Upper lobe of left lung (tissue), 6 donors: ENCODE results near the gene SNRPA. TPM values are rescaled to one million over a fixed set of nuclear protein-coding genes. Genes with fewer than 3 reads are reported as not detected.

Experiments
- ATAC-seq, 2 donors: fragments of 200-7000 bp; cut with Tn5 transposase; one replicate each; pipeline ENCODE4 v1.9.1; 2022; ENCODE audit warnings: mild to moderate bottlenecking in 2 of 2, moderate library complexity in 2 of 2; ENCODE audit not compliant: low FRiP score in 2 of 2
- DNase-seq, 2 donors: peaks; one replicate each; pipeline ENCODE4 v3.0.0-alpha.2; 2019 to 2020
- H3K27ac ChIP-seq, 4 donors: fragments of 200-600 bp; sonication (generic); one replicate each; pipeline ENCODE4 v1.5.1; 2016 to 2019
- H3K27me3 ChIP-seq, 4 donors: fragments of 200-600 bp; sonication (generic); one replicate each; pipeline ENCODE4 v1.5.1; 2017 to 2019
- H3K36me3 ChIP-seq, 4 donors: fragments of 200-600 bp; sonication (generic); one replicate each; pipeline ENCODE4 v1.5.1; 2016 to 2019
- H3K4me1 ChIP-seq, 4 donors: fragments of 200-600 bp; sonication (generic); one replicate each; pipeline ENCODE4 v1.5.1; 2018 to 2019
- H3K4me3 ChIP-seq, 4 donors: fragments of 200-600 bp; sonication (generic); one replicate each; pipeline ENCODE4 v1.5.1; 2017 to 2019; ENCODE audit warnings: mild to moderate bottlenecking in 2 of 4, moderate library complexity in 1 of 4
- H3K9me3 ChIP-seq, 4 donors: fragments of 200-600 bp; sonication (generic); one replicate each; pipeline ENCODE4 v1.5.1; 2018 to 2019
- EP300 ChIP-seq, 4 donors: sonication (generic); formaldehyde crosslinking; IDR thresholded peaks; one replicate each; pipeline ENCODE4 v1.5.1; 2017; ENCODE audit warnings: antibody characterized with exemption in 4 of 4, control low read depth in 2 of 4
- POLR2A ChIP-seq, 4 donors: fragments of 450-650 bp; IDR thresholded peaks; one replicate each; pipeline ENCODE4 v1.5.1; 2016 to 2017; ENCODE audit warnings: antibody characterized with exemption in 4 of 4, mild to moderate bottlenecking in 2 of 4
- POLR2AphosphoS5 ChIP-seq, 2 donors: sonication (generic); formaldehyde crosslinking; IDR thresholded peaks; one replicate each; pipeline ENCODE4 v1.5.1; 2017; ENCODE audit warnings: antibody characterized with exemption in 2 of 2
- WGBS, 2 donors: methylation state at CpG; one replicate each; pipeline ENCODE4 v1.1.5; 2017 to 2018; 5-methylcytosine and 5-hydroxymethylcytosine counted together
- total RNA-seq, 6 donors: library from RNA; depleted of rRNA in 4 of 6; stranded (reverse); fragments of >200 nt in 4 of 6; gene quantifications; one replicate each; pipeline versions ENCODE4 v1.1.0 to v1.2.1, GENCODE V29; 2016 to 2021
- TF ChIP-seq, protein P1 (sequence below), 6 experiments: fragments of 450-650 bp in 4 of 6; fragments of 200-600 bp in 2 of 6; sonication (generic) in 2 of 6; IDR thresholded peaks; one replicate each; pipeline ENCODE4 v1.5.1; 2016 to 2019; ENCODE audit warnings: antibody characterized with exemption in 6 of 6
- donor health status: DM: no; HTN: no; CAD: no; lungs with moderate emphysema.
- donor health status: DM: no; HTN: yes; CAD: no; lungs with severe emphysema.

Gene SNRPA
- total RNA-seq, 6 donors from 2014 or later: 32.4 to 90.1 (median 55.3) TPM

DNA sequence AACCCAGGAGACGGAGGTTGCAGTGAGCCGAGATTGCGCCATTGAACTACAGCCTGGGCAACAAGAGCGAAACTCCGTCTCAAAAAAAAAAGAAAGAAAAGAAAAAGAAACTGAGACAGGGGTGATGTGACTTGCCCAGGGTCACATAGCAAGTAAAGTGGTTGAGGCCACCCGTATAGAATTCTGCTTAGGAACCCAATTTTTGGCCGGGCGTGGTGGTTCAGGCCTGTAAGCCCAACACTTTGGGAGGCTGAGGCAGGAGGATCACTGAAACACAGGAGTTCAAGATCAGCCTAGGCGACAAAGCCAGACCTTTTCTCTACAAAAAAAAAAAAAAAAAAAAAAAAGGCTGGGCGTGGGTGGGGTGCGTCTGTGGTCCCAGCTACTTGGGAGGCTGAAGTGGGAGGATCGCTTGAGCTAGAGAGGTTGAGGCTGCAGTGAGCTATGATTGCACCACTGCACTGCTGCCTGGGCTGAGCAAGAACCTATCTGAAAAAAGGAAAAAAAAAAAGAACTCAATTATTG, 1.3 kb downstream of the SNRPA start:
- H3K9me3 ChIP-seq: no peaks in the 10 kb centered on the region
- H3K27me3 ChIP-seq: no peaks in the 10 kb centered on the region
- DNase-seq (no peak), ATAC-seq (no peak)
- WGBS, 2 donors: 74 to 76% methylated on average over 12 of the region's 12 CpGs
- peaks cover 64 to 82% (median 70%) of the 10 kb centered on the region in 4 donors for H3K4me1 ChIP-seq
- H3K27ac ChIP-seq: peak overlapping the region; percentile 87 to 96 (median 90)
- TF ChIP-seq POLR2A (IDR thresholded peaks at IDR 0.05) (no peak), EP300 (IDR thresholded peaks at IDR 0.05) (no peak), POLR2AphosphoS5 (IDR thresholded peaks at IDR 0.05) (no peak)
- TF ChIP-seq, protein P1, sequence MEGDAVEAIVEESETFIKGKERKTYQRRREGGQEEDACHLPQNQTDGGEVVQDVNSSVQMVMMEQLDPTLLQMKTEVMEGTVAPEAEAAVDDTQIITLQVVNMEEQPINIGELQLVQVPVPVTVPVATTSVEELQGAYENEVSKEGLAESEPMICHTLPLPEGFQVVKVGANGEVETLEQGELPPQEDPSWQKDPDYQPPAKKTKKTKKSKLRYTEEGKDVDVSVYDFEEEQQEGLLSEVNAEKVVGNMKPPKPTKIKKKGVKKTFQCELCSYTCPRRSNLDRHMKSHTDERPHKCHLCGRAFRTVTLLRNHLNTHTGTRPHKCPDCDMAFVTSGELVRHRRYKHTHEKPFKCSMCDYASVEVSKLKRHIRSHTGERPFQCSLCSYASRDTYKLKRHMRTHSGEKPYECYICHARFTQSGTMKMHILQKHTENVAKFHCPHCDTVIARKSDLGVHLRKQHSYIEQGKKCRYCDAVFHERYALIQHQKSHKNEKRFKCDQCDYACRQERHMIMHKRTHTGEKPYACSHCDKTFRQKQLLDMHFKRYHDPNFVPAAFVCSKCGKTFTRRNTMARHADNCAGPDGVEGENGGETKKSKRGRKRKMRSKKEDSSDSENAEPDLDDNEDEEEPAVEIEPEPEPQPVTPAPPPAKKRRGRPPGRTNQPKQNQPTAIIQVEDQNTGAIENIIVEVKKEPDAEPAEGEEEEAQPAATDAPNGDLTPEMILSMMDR (IDR thresholded peaks at IDR 0.05): no peak
- H3K36me3 ChIP-seq: peaks cover 0 to 20% (median 3%) of the 10 kb centered on the region in 4 donors
- H3K4me3 ChIP-seq: peak overlapping the region; percentile 60 to 84 (median 74)

DNA sequence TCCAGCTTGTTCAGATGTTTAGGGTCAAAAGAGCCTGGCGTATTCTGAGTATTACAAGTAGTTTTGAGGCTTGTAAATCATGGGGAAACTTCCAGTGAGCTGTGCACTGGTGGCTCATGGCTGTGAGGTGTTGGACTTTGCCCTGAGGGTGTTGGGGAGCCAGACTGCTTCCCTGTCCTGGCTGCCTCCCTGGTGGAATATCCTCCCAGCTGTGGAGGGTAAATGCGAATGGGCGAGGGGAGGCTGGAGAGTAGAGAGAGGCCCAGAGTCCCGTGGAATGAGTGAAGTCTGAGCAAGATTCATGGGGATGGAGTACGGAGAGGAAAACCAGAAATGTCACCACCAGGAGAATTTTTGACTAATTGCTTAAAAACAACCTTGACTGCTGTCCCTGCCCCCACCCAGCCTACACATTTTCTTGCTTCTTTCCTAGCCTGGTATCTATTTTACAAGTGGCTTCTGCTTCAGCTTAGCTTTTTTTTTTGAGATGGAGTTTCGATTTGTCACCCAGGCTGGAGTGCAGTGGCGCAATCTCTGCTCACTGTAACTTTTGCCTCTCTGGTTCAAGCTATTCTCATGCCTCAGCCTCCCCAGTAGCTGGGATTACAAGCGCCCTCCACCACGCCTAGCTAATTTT, 3.7 kb downstream of the SNRPA start:
- peak overlapping the region in 2 of 4 donors; percentile 17 to 29 for H3K4me3 ChIP-seq
- peaks cover 51 to 60% (median 54%) of the 10 kb centered on the region in 4 donors for H3K4me1 ChIP-seq
- WGBS, 2 donors: 58 to 66% methylated on average over 9 of the region's 9 CpGs
- peak in 1 of 2 donors; percentile 42 for DNase-seq
- H3K9me3 ChIP-seq: no peaks in the 10 kb centered on the region
- peaks cover 9 to 44% (median 25%) of the 10 kb centered on the region in 4 donors for H3K36me3 ChIP-seq
- ATAC-seq: no peak
- no peaks in the 10 kb centered on the region for H3K27me3 ChIP-seq
- no peak for TF ChIP-seq POLR2AphosphoS5 (IDR thresholded peaks at IDR 0.05)
- peak overlapping the region; percentile 37 to 73 (median 51) for H3K27ac ChIP-seq

DNA sequence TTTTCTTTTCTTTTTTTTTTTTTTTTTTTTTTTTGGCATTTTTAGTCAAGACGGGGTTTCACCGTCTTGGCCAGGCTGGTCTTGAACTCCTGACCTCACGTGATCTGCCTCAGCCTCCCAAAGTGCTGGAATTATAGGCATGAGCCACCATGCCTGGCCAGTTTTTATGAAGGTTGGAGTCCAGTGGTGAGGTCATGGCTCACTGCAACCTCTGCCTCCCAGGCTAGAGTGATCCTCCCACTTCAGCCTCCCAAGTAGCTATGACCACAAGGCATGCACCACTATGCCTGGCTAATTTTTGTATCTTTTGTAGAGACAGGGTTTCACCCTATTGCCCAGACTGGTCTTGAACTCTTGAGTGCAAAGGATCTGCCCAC, 4.2 kb downstream of the SNRPA start:
- no peak overlapping the region for H3K4me3 ChIP-seq
- no peaks in the 10 kb centered on the region for H3K27me3 ChIP-seq
- H3K4me1 ChIP-seq: peaks cover 50 to 57% (median 51%) of the 10 kb centered on the region in 4 donors
- TF ChIP-seq, protein P1 (IDR thresholded peaks at IDR 0.05): no peak
- TF ChIP-seq EP300 (IDR thresholded peaks at IDR 0.05) (no peak), POLR2A (IDR thresholded peaks at IDR 0.05) (no peak), POLR2AphosphoS5 (IDR thresholded peaks at IDR 0.05) (no peak)
- H3K9me3 ChIP-seq: no peaks in the 10 kb centered on the region
- peak overlapping the region in 2 of 4 donors; percentile 37 to 61 for H3K27ac ChIP-seq
- DNase-seq (no peak), ATAC-seq (no peak)
- peaks cover 14 to 49% (median 30%) of the 10 kb centered on the region in 4 donors for H3K36me3 ChIP-seq
- 79 to 100% methylated on average over 3 of the region's 3 CpGs for WGBS, 2 donors

DNA sequence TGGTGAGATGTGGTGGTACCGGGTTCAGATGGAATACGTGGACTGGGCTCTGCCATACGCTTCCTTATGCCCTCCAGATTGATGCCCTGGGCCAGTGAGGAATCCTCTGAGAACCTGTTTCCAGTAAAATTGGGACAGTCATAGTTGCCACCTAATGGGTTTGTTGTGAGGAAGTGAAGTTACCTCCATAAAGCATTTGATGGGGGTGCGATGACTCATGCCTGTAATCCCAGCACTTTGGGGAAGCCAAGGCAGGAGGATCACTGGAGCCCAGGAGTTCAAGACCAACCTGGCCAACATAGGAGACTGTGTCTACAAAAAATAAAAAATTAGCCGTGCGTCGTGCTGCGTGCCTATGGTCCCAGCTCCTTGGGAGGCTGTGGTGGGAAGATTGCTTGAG, 4.8 kb downstream of the SNRPA start:
- 98 to 99% methylated on average over 5 to 8 of the region's 8 CpGs for WGBS, 2 donors
- DNase-seq (no peak), ATAC-seq (no peak)
- Histone ChIP-seq H3K27me3 (no peaks in the 10 kb centered on the region), H3K36me3 (peaks cover 19 to 54% (median 35%) of the 10 kb centered on the region in 4 donors), H3K4me3 (no peak overlapping the region), H3K9me3 (no peaks in the 10 kb centered on the region), H3K27ac (peak overlapping the region in 1 of 4 donors; percentile 42), H3K4me1 (peaks cover 50 to 57% (median 52%) of the 10 kb centered on the region in 4 donors)
- TF ChIP-seq POLR2AphosphoS5 (IDR thresholded peaks at IDR 0.05) (no peak), EP300 (IDR thresholded peaks at IDR 0.05) (no peak), POLR2A (IDR thresholded peaks at IDR 0.05) (no peak)
- TF ChIP-seq, protein P1 (IDR thresholded peaks at IDR 0.05): no peak

DNA sequence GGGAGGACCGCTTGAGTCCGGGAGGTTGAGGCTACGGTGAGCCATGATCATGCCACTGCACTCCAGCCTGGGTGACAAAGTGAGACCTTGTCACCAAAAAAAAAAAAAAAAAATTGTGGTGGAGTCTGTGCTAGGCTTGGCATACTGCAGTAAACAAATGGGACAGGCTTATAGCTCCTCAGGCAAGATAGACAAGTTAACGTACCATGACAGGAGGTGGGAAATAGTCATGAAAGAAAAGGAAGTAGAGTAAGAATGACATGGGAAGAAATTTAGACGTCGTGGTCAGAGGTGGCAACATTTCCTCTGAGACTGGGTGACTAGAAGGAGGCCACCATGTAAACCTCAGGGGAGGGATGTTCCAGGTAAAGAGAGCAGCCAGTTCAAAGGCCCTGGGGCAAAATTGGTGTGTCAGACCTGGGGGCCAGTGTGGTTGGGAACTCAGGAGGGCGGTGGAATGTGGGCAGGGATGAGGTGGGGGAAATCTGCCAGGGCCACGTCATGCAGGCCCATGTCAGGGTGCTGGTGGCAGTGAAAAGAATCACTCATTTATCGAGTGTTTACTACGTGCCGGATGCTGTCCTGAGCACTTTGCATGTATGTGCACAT, 5.6 kb downstream of the SNRPA start:
- DNase-seq (no peak), ATAC-seq (no peak)
- H3K4me1 ChIP-seq: peaks cover 50 to 57% (median 53%) of the 10 kb centered on the region in 4 donors
- no peak for TF ChIP-seq POLR2AphosphoS5 (IDR thresholded peaks at IDR 0.05)
- TF ChIP-seq EP300 (IDR thresholded peaks at IDR 0.05): no peak
- 63 to 77% methylated on average over 10 to 11 of the region's 11 CpGs for WGBS, 2 donors
- H3K27me3 ChIP-seq: no peaks in the 10 kb centered on the region
- no peak overlapping the region for H3K4me3 ChIP-seq
- peaks cover 20 to 61% (median 43%) of the 10 kb centered on the region in 4 donors for H3K36me3 ChIP-seq
- H3K27ac ChIP-seq: peak overlapping the region in 2 of 4 donors; percentile 9 to 42
- no peaks in the 10 kb centered on the region for H3K9me3 ChIP-seq
